GM21786 (cell line): Measurements from ENCODE around the gene UROC1.

Experiments used
- ATAC-seq: cut with Tn5 transposase; IDR thresholded peaks from one replicate; pipeline ENCODE4 v1.9.1; 2021; ENCODE audit not compliant: unreplicated experiment

Gene UROC1

GRCh38 chr3:126533506-126533905 lies 15.9 kb upstream of the UROC1 start:
- no peak for ATAC-seq

DNA sequence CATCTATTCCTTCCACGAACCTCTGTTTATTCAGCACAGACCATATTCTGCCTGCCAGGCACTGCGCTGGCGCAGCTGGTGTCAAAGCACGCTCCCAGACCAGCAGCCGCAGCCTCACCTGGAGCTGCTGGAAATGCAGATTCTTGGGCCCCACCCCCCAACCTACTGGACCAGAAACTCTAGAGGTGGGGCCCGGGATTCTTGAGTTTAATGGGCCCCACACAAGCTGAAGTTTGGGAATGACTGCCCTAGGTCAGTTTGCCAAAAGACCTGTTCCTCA lies 13.4 kb upstream of the UROC1 start:
- ATAC-seq, result no peak

- no peak for ATAC-seq
These were observed 12.8 kb upstream of the UROC1 start for GRCh38 chr3:126530171-126531050.

- no peak for ATAC-seq
These were observed 12.1 kb upstream of the UROC1 start for GRCh38 chr3:126529585-126530170.

GRCh38 chr3:126528800-126529541 lies 11.4 kb upstream of the UROC1 start:
- ATAC-seq, result no peak

GRCh38 chr3:126528419-126528799 lies 10.8 kb upstream of the UROC1 start:
- no peak for ATAC-seq

- no peak for ATAC-seq
These were observed 10.1 kb upstream of the UROC1 start for GRCh38 chr3:126527455-126528211.

- no peak for ATAC-seq
These were observed 9.4 kb upstream of the UROC1 start for GRCh38 chr3:126527006-126527405.

- no peak for ATAC-seq
These were observed 9.1 kb upstream of the UROC1 start for GRCh38 chr3:126526668-126527005.

- no peak for ATAC-seq
These were observed 8.5 kb upstream of the UROC1 start for GRCh38 chr3:126525853-126526667.

GRCh38 chr3:126525091-126525852 lies 7.7 kb upstream of the UROC1 start:
- ATAC-seq, result no peak

DNA sequence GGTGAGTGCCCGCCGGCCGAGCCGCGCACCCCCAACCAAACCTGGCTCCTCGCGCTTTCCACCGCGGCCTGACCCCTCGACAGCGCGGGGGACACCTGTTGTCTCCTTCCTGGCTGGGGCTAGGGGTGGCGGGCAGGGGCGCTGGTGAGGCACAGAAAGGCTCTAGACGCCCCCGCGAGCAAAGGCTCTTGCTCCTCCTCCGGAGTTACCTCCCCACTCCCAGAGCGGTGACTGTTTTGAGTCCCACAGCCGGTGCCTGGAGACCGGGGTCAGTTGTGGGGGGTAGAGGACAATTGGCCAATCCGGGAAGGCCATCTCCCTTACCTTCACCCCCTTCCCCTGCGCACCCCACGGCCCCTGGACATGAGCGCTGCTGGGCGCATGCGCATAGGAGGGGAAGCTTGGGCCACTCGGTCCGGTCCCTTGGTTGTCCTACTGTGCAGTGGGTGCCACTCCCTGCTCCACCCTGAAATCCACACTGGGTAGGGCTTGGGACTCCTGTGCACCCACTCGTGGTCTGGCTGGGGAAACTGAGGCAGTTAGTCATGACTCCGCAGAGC lies 6.9 kb upstream of the UROC1 start:
- no peak for ATAC-seq

DNA sequence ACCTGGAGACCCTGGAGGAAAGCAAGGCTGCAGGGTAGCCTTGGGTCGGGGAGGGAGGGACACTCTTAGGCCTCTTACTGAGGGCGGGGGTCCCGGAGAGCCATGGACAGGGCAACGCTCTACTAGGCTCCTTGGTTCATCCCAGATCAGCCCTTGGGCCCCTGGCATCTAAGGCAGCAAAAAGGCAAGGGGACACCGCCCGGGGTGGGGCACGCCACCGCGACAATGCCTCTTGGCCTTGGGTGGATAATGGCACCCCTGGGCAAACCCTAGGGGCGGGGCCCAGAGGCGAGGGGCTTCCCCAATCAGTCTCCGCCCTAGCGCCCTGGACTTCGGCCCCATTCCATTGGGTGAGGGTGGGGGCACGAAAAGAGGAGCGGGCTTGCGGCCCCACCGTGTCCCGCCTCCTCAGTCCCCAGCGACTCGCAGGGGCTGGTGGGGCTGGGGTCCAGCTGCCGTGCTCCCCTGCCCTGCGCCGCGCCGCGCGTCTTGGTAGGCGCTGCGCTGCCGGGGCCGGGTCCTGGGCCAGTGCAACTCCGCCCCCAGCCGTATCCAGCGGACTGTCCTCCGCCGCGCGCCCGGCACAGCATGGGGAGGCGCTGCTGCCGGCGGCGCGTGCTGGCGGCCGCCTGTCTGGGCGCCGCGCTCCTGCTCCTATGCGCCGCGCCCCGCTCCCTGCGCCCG lies 6.3 kb upstream of the UROC1 start, which contains the start of gene CHST13:
CHST13 (plus strand) TSS at position 411 of the 684 bp plus-strand sequence; CDS start at position 589, 178 bp downstream.
- ATAC-seq, result no peak

DNA sequence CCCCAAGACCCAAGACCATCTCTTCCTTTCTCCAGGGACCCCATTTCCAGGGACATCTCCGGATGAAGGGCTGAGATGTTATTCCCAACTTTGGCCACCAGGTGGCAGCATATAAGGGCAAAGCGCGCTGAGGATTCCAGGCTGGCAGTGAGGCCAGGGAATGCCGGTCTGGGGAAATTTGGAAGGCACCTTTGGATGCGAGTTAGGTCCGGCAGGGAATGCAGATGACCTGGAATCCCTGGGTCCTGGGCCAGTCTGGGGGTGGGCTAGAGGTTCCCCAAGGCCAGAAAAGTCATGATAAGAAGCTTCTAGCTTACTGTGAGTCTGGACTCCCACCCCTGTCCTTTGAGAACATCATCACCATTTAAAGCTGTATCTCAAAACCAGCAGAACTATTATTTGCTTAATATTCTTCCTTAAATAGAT lies 4.8 kb upstream of the UROC1 start:
- no peak for ATAC-seq

- no peak for ATAC-seq
These were observed 3.7 kb upstream of the UROC1 start for GRCh38 chr3:126521122-126521891.

- no peak for ATAC-seq
These were observed 2.2 kb upstream of the UROC1 start for GRCh38 chr3:126519506-126520455.

DNA sequence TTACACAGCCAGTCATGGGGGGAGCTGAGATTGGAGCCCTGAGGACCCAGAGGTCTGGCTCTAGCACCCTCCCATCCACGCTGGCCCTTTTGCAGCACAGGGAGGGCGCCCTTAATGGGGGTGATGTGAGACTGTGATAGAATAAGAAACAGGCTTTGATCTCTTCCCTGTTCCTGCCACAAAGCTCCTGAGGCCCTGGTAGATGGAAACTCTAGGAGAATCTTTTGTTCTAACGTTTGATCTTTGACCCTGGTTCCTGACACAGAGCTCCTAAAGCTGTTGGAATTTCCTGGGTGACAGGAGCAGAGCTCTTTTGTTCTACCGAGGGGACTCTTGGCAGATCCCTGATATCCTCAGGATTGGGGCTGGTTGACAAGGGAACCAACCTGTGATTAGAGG lies 1.2 kb upstream of the UROC1 start:
- ATAC-seq, result no peak
